HepG2 (cell line): ENCODE measurements around the gene CLDN7. TPM values are rescaled to one million over a fixed set of nuclear protein-coding genes. Genes with fewer than 3 reads are reported as not detected.
A peak's percentile ranks its signal among the peaks of the same experiment; 100 is the strongest.

Experiments
- CCDC6 ChIP-seq: sonication (generic); formaldehyde crosslinking; IDR thresholded peaks from 2 replicates; pipeline ENCODE4 v1.8.1; 2022; ENCODE audit warnings: mild to moderate bottlenecking, missing genetic modification reagents, moderate library complexity
- MAFK ChIP-seq, 2 experiments: IDR thresholded peaks in 1 of 2; conservative IDR thresholded peaks in 1 of 2; 2 replicates each; pipeline ENCODE4 v1.6.1; 2011; ENCODE audit warnings: improper control_type of control experiment in 2 of 2, low read length in 2 of 2
- MEIS2 ChIP-seq: sonication (generic); formaldehyde crosslinking; IDR thresholded peaks from 2 replicates; pipeline ENCODE4 v1.9.0; 2021; ENCODE audit warnings: mild to moderate bottlenecking, missing genetic modification reagents
- RARG ChIP-seq: sonication (generic); formaldehyde crosslinking; IDR thresholded peaks from 2 replicates; pipeline ENCODE4 v1.4.0; 2020; ENCODE audit warnings: low read depth, mild to moderate bottlenecking, missing genetic modification reagents
- SAP130 ChIP-seq: IDR thresholded peaks from 2 replicates; pipeline ENCODE4 v1.6.1; 2016; ENCODE audit warnings: low read depth
- SMARCC2 ChIP-seq: fragments of 450-650 bp; IDR thresholded peaks from 2 replicates; pipeline ENCODE4 v1.6.1; 2017; ENCODE audit warnings: antibody characterized with exemption, mild to moderate bottlenecking
- TARDBP ChIP-seq: sonication (generic); formaldehyde crosslinking; IDR thresholded peaks from 2 replicates; pipeline ENCODE4 v1.8.0; 2022; ENCODE audit warnings: mild to moderate bottlenecking, missing genetic modification reagents
- TERF1 ChIP-seq: sonication (generic); formaldehyde crosslinking; IDR thresholded peaks from 2 replicates; pipeline ENCODE4 v1.8.0; 2022; ENCODE audit warnings: mild to moderate bottlenecking, missing genetic modification reagents, moderate library complexity
- THAP11 ChIP-seq: IDR thresholded peaks from 2 replicates; pipeline ENCODE4 v1.6.1; 2016; ENCODE audit warnings: missing biosample characterization, missing genetic modification reagents
- ZBTB33 ChIP-seq: sonication (generic); formaldehyde crosslinking; IDR thresholded peaks from 2 replicates; pipeline ENCODE4 v1.4.0; 2020; ENCODE audit warnings: missing genetic modification reagents
- ZFP37 ChIP-seq: sonication (generic); formaldehyde crosslinking; IDR thresholded peaks from 2 replicates; pipeline ENCODE4 v1.4.0; 2020; ENCODE audit warnings: missing genetic modification reagents, borderline replicate concordance
- ZIK1 ChIP-seq: sonication (generic); formaldehyde crosslinking; IDR thresholded peaks from 2 replicates; pipeline ENCODE4 v1.5.0; 2020; ENCODE audit warnings: mild to moderate bottlenecking, low read depth, missing genetic modification reagents, borderline replicate concordance
- ZNF124 ChIP-seq: sonication (generic); formaldehyde crosslinking; IDR thresholded peaks from 2 replicates; pipeline ENCODE4 v1.4.0; 2020; ENCODE audit warnings: missing genetic modification reagents
- ZNF407 ChIP-seq: sonication (generic); formaldehyde crosslinking; IDR thresholded peaks from one replicate; pipeline ENCODE4 v1.5.1; 2020; ENCODE audit warnings: mild to moderate bottlenecking, missing genetic modification reagents; ENCODE audit errors: not compliant biosample characterization
- ZNF746 ChIP-seq: sonication (generic); formaldehyde crosslinking; IDR thresholded peaks from 2 replicates; pipeline ENCODE4 v1.8.0; 2022; ENCODE audit warnings: mild to moderate bottlenecking, missing genetic modification reagents
- ZSCAN9 ChIP-seq: IDR thresholded peaks from 2 replicates; pipeline ENCODE4 v1.6.1; 2016; ENCODE audit warnings: borderline replicate concordance
- polyA plus RNA-seq, 8 experiments: library from polyadenylated mRNA; depleted of rRNA in 3 of 8; stranded (reverse) in 7 of 8; unstranded in 1 of 8; fragments of >200 nt; fragmentation: Illumina TruSeq in 4 of 8; extraction: Trizol in 4 of 8; gene quantifications; 2 replicates each; pipeline versions ENCODE4 v1.2.1 to v1.2.3, GENCODE V29; 2011 to 2016; ENCODE audit warnings: low read depth in 4 of 8, missing spikeins in 1 of 8, mixed read lengths in 1 of 8; ENCODE audit not compliant: insufficient read depth in 1 of 8
- total RNA-seq, 5 experiments: library from RNA; depleted of rRNA; stranded (reverse); fragments of >200 nt; fragmentation: Illumina TruSeq; extraction: Trizol; gene quantifications; 2 replicates each; pipeline ENCODE4 v1.2.3, GENCODE V29; 2016; ENCODE audit warnings: low read depth in 1 of 5
- TF ChIP-seq, protein P1 (sequence below): sonication (generic); formaldehyde crosslinking; IDR thresholded peaks from 2 replicates; pipeline ENCODE4 v1.9.0; 2022; ENCODE audit warnings: low read depth, missing genetic modification reagents

The CLDN7 gene
- total and polyA plus RNA-seq, 2 of the 13 experiments (the other 11 are each of a cell fraction or from before 2014, with no cell fraction given): not detected

- peak; percentile 82; the same call in 1 of the 2 replicates for TF ChIP-seq ZFP37 (CRISPR knock-in tag)
- no peak; the same call in 1 of the 2 replicates for TF ChIP-seq ZNF746 (CRISPR knock-in tag)
- TF ChIP-seq SMARCC2: no peak
- TF ChIP-seq, protein P1, sequence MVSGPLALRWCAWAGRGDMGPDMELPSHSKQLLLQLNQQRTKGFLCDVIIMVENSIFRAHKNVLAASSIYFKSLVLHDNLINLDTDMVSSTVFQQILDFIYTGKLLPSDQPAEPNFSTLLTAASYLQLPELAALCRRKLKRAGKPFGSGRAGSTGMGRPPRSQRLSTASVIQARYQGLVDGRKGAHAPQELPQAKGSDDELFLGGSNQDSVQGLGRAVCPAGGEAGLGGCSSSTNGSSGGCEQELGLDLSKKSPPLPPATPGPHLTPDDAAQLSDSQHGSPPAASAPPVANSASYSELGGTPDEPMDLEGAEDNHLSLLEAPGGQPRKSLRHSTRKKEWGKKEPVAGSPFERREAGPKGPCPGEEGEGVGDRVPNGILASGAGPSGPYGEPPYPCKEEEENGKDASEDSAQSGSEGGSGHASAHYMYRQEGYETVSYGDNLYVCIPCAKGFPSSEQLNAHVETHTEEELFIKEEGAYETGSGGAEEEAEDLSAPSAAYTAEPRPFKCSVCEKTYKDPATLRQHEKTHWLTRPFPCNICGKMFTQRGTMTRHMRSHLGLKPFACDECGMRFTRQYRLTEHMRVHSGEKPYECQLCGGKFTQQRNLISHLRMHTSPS (CRISPR knock-in tag): 0 out of 2 replicates have a peak, but pooled peaks have one; percentile 16
- TF ChIP-seq ZIK1 (CRISPR knock-in tag): 0 out of 2 replicates have a peak, but pooled peaks have one; percentile 37
- no peak for TF ChIP-seq TERF1 (CRISPR knock-in tag)
- TF ChIP-seq ZNF124 (CRISPR knock-in tag): no peak
- TF ChIP-seq ZBTB33 (CRISPR knock-in tag): peak; percentile 83
- no peak for TF ChIP-seq MEIS2 (CRISPR knock-in tag)
- peak; percentile 86 for TF ChIP-seq SAP130 (CRISPR knock-in tag)
- TF ChIP-seq ZNF407 (CRISPR knock-in tag): no peak
- TF ChIP-seq THAP11 (CRISPR knock-in tag): peak; percentile 55; the same call in 1 of the 2 replicates
- no peak for TF ChIP-seq RARG (CRISPR knock-in tag)
- TF ChIP-seq TARDBP (CRISPR knock-in tag): 0 out of 2 replicates have a peak, but pooled peaks have one; percentile 59
- peak; percentile 57; the same call in 1 of the 2 replicates for TF ChIP-seq CCDC6 (CRISPR knock-in tag)
- no peak for TF ChIP-seq MAFK (conservative IDR thresholded peaks at IDR 0.05 in 1 of 2, IDR thresholded peaks at IDR 0.05 in 1 of 2; ENCODE audit: low read length in 2 of 2)
- peak; percentile 31 for TF ChIP-seq ZSCAN9 (CRISPR knock-in tag)
Observed at GRCh38 chr17:7280519-7281073, 18.3 kb upstream of the CLDN7 start (continued).
